ENCODE results near the gene KRTCAP2. TPM values are rescaled to one million over a fixed set of nuclear protein-coding genes. Genes with fewer than 3 reads are reported as not detected.
"Not testable (repeated sequence)": the region's sequence is repeated elsewhere in the genome, so short reads cannot be mapped to it uniquely, and the experiment has no call there.

KRTCAP2 gene
- polyA plus RNA-seq (2013) = 237 TPM in 2 replicates

- Histone ChIP-seq H3K4me2 (ENCODE audit: low read length) (peak within 1 kb of the TSS; percentile 67), H2BK12ac (ENCODE audit: low read length) (no peak within 1 kb of the TSS), H2BK120ac (ENCODE audit: insufficient read depth, low read length, poor library complexity) (peak within 1 kb of the TSS; percentile 20), H3K4ac (ENCODE audit: low read depth, low read length) (peak within 1 kb of the TSS; percentile 59), H2BK5ac (ENCODE audit: low read depth, low read length, poor library complexity) (peak within 1 kb of the TSS; percentile 29), H3K4me1 (ENCODE audit: control insufficient read depth in 1 of 2, insufficient read depth in 2 of 2, low read length in 2 of 2) (peaks cover 9 to 16% of the 10 kb centered on the region in 2 experiments), H3K9ac (ENCODE audit: low read length) (peak within 1 kb of the TSS; percentile 92), H3K18ac (ENCODE audit: low read length) (peak within 1 kb of the TSS; percentile 30), H3K36me3 (ENCODE audit: control insufficient read depth in 1 of 2, insufficient read depth in 2 of 2, low read length in 2 of 2) (peaks cover 8 to 14% of the 10 kb centered on the region in 2 experiments), H3K79me2 (ENCODE audit: control insufficient read depth, insufficient read depth, low read length, poor library complexity) (peaks cover 5% of the 10 kb centered on the region), H3K27me3 (ENCODE audit: insufficient read depth, low read length) (no peaks in the 10 kb centered on the region), H3K79me1 (ENCODE audit: low read length) (peaks cover 5% of the 10 kb centered on the region), H4K91ac (ENCODE audit: low read depth, low read length) (peak within 1 kb of the TSS; percentile 72), H4K12ac (ENCODE audit: low read depth, low read length) (peak within 1 kb of the TSS; percentile 71), H3K23ac (ENCODE audit: low read length) (no peak within 1 kb of the TSS), H2AK5ac (ENCODE audit: low read length) (no peak within 1 kb of the TSS), H3K14ac (ENCODE audit: low read length) (peak within 1 kb of the TSS; percentile 47), H3K27ac (ENCODE audit: low read depth, low read length) (peak within 1 kb of the TSS; percentile 52), H2AFZ (ENCODE audit: insufficient read depth, low read length, poor library complexity) (peak within 1 kb of the TSS; percentile 56), H3K4me3 (ENCODE audit: low read depth, low read length) (peak within 1 kb of the TSS; percentile 87), H3K9me3 (ENCODE audit: insufficient read depth, low read depth, low read length) (no peaks in the 10 kb centered on the region), H4K8ac (ENCODE audit: low read depth, low read length) (peak within 1 kb of the TSS; percentile 75)
- no CpG with 5 or more reads among the region's 57 CpGs for WGBS (ENCODE audit: extremely low coverage, insufficient coverage, insufficient read length)
- peak; percentile 93 to 98 for DNase-seq
Measured at GRCh38 chr1:155172732-155173477, at the start of gene KRTCAP2. Gene KRTCAP2 (minus strand): TSS chr1:155173304. CDS start chr1:155173224, 80 bp downstream.

GRCh38 chr1:155220211-155220965 lies 47.3 kb upstream of the KRTCAP2 start:
- peak overlapping the region; percentile 63 for H2BK12ac ChIP-seq (ENCODE audit: low read length)
- not testable (repeated sequence) for H3K79me2 ChIP-seq (ENCODE audit: control insufficient read depth, insufficient read depth, low read length, poor library complexity); H4K8ac ChIP-seq (ENCODE audit: low read depth, low read length); H3K36me3 ChIP-seq (ENCODE audit: control insufficient read depth in 1 of 2, insufficient read depth in 2 of 2, low read length in 2 of 2); H3K4me2 ChIP-seq (ENCODE audit: low read length); H3K9me3 ChIP-seq (ENCODE audit: insufficient read depth, low read depth, low read length); H3K9ac ChIP-seq (ENCODE audit: low read length); H3K23ac ChIP-seq (ENCODE audit: low read length); H2BK5ac ChIP-seq (ENCODE audit: low read depth, low read length, poor library complexity); H2BK120ac ChIP-seq (ENCODE audit: insufficient read depth, low read length, poor library complexity); H3K4me3 ChIP-seq (ENCODE audit: low read depth, low read length); H3K18ac ChIP-seq (ENCODE audit: low read length); H2AK5ac ChIP-seq (ENCODE audit: low read length); H3K27me3 ChIP-seq (ENCODE audit: insufficient read depth, low read length); H2AFZ ChIP-seq (ENCODE audit: insufficient read depth, low read length, poor library complexity); H3K4ac ChIP-seq (ENCODE audit: low read depth, low read length); H3K14ac ChIP-seq (ENCODE audit: low read length); H4K12ac ChIP-seq (ENCODE audit: low read depth, low read length)
- H3K79me1 ChIP-seq (ENCODE audit: low read length) = peaks cover 13% of the 10 kb centered on the region
- DNase-seq = peak in 1 of 2 donors; percentile 22
- peak overlapping the region; percentile 17 for H4K91ac ChIP-seq (ENCODE audit: low read depth, low read length)
- H3K27ac ChIP-seq (ENCODE audit: low read depth, low read length) = peak overlapping the region; percentile 24
- no CpG with 5 or more reads among the region's 10 CpGs for whole genome bisulfite sequencing (ENCODE audit: extremely low coverage, insufficient coverage, insufficient read length)
- peaks cover 11 to 14% of the 10 kb centered on the region in 2 experiments for H3K4me1 ChIP-seq (ENCODE audit: control insufficient read depth in 1 of 2, insufficient read depth in 2 of 2, low read length in 2 of 2)

- H3K4me2 ChIP-seq (ENCODE audit: low read length) = no peak overlapping the region
- no peak overlapping the region for H2AFZ ChIP-seq (ENCODE audit: insufficient read depth, low read length, poor library complexity)
- H3K4me3 ChIP-seq (ENCODE audit: low read depth, low read length) = no peak overlapping the region
- WGBS (ENCODE audit: extremely low coverage, insufficient coverage, insufficient read length) = no CpG with 5 or more reads among the region's 1 CpG
- no peak overlapping the region for H2BK5ac ChIP-seq (ENCODE audit: low read depth, low read length, poor library complexity)
- H4K12ac ChIP-seq (ENCODE audit: low read depth, low read length) = no peak overlapping the region
- H3K27me3 ChIP-seq (ENCODE audit: insufficient read depth, low read length) = no peaks in the 10 kb centered on the region
- no peaks in the 10 kb centered on the region for H3K79me2 ChIP-seq (ENCODE audit: control insufficient read depth, insufficient read depth, low read length, poor library complexity)
- H3K14ac ChIP-seq (ENCODE audit: low read length) = no peak overlapping the region
- peak overlapping the region; percentile 25 for H3K27ac ChIP-seq (ENCODE audit: low read depth, low read length)
- no peak overlapping the region for H2AK5ac ChIP-seq (ENCODE audit: low read length)
- H3K79me1 ChIP-seq (ENCODE audit: low read length) = peaks cover 9% of the 10 kb centered on the region
- peak overlapping the region; percentile 43 for H4K8ac ChIP-seq (ENCODE audit: low read depth, low read length)
- peak overlapping the region; percentile 12 for H2BK12ac ChIP-seq (ENCODE audit: low read length)
- no peak overlapping the region for H3K23ac ChIP-seq (ENCODE audit: low read length)
- no peak overlapping the region for H3K9ac ChIP-seq (ENCODE audit: low read length)
- H3K4me1 ChIP-seq (ENCODE audit: control insufficient read depth in 1 of 2, insufficient read depth in 2 of 2, low read length in 2 of 2) = peaks cover 10% of the 10 kb centered on the region in 2 experiments
- no peaks in the 10 kb centered on the region for H3K9me3 ChIP-seq (ENCODE audit: insufficient read depth, low read depth, low read length)
- no peak overlapping the region for H2BK120ac ChIP-seq (ENCODE audit: insufficient read depth, low read length, poor library complexity)
- peaks cover 9 to 14% of the 10 kb centered on the region in 2 experiments for H3K36me3 ChIP-seq (ENCODE audit: control insufficient read depth in 1 of 2, insufficient read depth in 2 of 2, low read length in 2 of 2)
- H3K18ac ChIP-seq (ENCODE audit: low read length) = no peak overlapping the region
- DNase-seq = peak in 1 of 2 donors; percentile 52
- H4K91ac ChIP-seq (ENCODE audit: low read depth, low read length) = peak overlapping the region; percentile 41
- no peak overlapping the region for H3K4ac ChIP-seq (ENCODE audit: low read depth, low read length)
Measured at GRCh38 chr1:155219592-155220031, 46.5 kb upstream of the KRTCAP2 start.

GRCh38 chr1:155218854-155219591 lies 45.9 kb upstream of the KRTCAP2 start:
- Histone ChIP-seq H3K27ac (ENCODE audit: low read depth, low read length) (no peak overlapping the region), H2BK5ac (ENCODE audit: low read depth, low read length, poor library complexity) (no peak overlapping the region), H3K4me1 (ENCODE audit: control insufficient read depth in 1 of 2, insufficient read depth in 2 of 2, low read length in 2 of 2) (peaks cover 8 to 9% of the 10 kb centered on the region in 2 experiments), H3K9me3 (ENCODE audit: insufficient read depth, low read depth, low read length) (no peaks in the 10 kb centered on the region), H4K91ac (ENCODE audit: low read depth, low read length) (peak overlapping the region; percentile 41), H2BK12ac (ENCODE audit: low read length) (peak overlapping the region; percentile 12), H4K8ac (ENCODE audit: low read depth, low read length) (peak overlapping the region; percentile 43), H3K79me2 (ENCODE audit: control insufficient read depth, insufficient read depth, low read length, poor library complexity) (no peaks in the 10 kb centered on the region), H2AFZ (ENCODE audit: insufficient read depth, low read length, poor library complexity) (no peak overlapping the region), H4K12ac (ENCODE audit: low read depth, low read length) (no peak overlapping the region), H2AK5ac (ENCODE audit: low read length) (no peak overlapping the region), H3K23ac (ENCODE audit: low read length) (no peak overlapping the region), H3K36me3 (ENCODE audit: control insufficient read depth in 1 of 2, insufficient read depth in 2 of 2, low read length in 2 of 2) (peaks cover 9 to 14% of the 10 kb centered on the region in 2 experiments), H3K14ac (ENCODE audit: low read length) (no peak overlapping the region), H3K9ac (ENCODE audit: low read length) (no peak overlapping the region), H3K18ac (ENCODE audit: low read length) (no peak overlapping the region), H3K4ac (ENCODE audit: low read depth, low read length) (no peak overlapping the region), H3K4me2 (ENCODE audit: low read length) (no peak overlapping the region), H3K4me3 (ENCODE audit: low read depth, low read length) (no peak overlapping the region), H2BK120ac (ENCODE audit: insufficient read depth, low read length, poor library complexity) (no peak overlapping the region), H3K27me3 (ENCODE audit: insufficient read depth, low read length) (no peaks in the 10 kb centered on the region), H3K79me1 (ENCODE audit: low read length) (peaks cover 4% of the 10 kb centered on the region)
- peak; percentile 53 to 85 for DNase-seq
- no CpG with 5 or more reads among the region's 7 CpGs for WGBS (ENCODE audit: extremely low coverage, insufficient coverage, insufficient read length)

Measured in trophoblast cell (in vitro differentiated cells and primary cell).